Motor neuron (in vitro differentiated cells): ENCODE results near the gene PPP4R3A. TPM values are rescaled to one million over a fixed set of nuclear protein-coding genes. Genes with fewer than 3 reads are reported as not detected.
A peak's percentile ranks its signal among the peaks of the same experiment; 100 is the strongest.

Experiments used
- ATAC-seq, 8 experiments: fragments of 200-7000 bp; cut with Tn5 transposase; replicated peaks in 6 of 8; 2 replicates each; pipeline ENCODE4 v1.8.0; 2021; ENCODE audit warnings: mild to moderate bottlenecking in 8 of 8, moderate library complexity in 8 of 8
- H3K27ac ChIP-seq, 2 donors: fragments of 250-450 bp; sonication (Bioruptor Pico); 2 replicates each; pipeline ENCODE4 v1.9.0; 2021; ENCODE audit warnings: antibody characterized with exemption in 2 of 2, mild to moderate bottlenecking in 2 of 2, moderate library complexity in 1 of 2
- H3K4me1 ChIP-seq, 2 donors: fragments of 250-450 bp; sonication (Bioruptor Pico); replicated peaks in 1 of 2; 2 replicates each; pipeline ENCODE4 v1.6.1; 2021; ENCODE audit warnings: antibody characterized with exemption in 2 of 2, mild to moderate bottlenecking in 2 of 2, moderate library complexity in 1 of 2
- H3K4me3 ChIP-seq, 5 donors: fragments of 250-450 bp; sonication (Bioruptor Pico); 2 replicates each; pipeline ENCODE4 v1.9.0; 2021; ENCODE audit warnings: antibody characterized with exemption in 5 of 5, mild to moderate bottlenecking in 5 of 5, moderate library complexity in 4 of 5
- WGBS, 10 experiments: fragments of 450-650 bp; shearing (Covaris generic); methylation state at CpG; one replicate each; pipeline ENCODE4 v1.0.0; 2022; 5-methylcytosine and 5-hydroxymethylcytosine counted together
- in situ Hi-C, 9 experiments: fragments of 400-800 bp; cut with MboI; loops; one replicate each; pipeline ENCODE4 v1.15.0; 2021; ENCODE audit warnings: low sequenced_read_pairs in 9 of 9, low pct_unique_long_range_greater_than_20kb in 2 of 9; ENCODE audit not compliant: unreplicated experiment in 9 of 9
- total RNA-seq, 8 experiments: library from RNA; unstranded; fragments of 300-600 nt; gene quantifications; 2 replicates each; pipeline versions ENCODE4 v1.2.3 to v1.2.4, GENCODE V29; 2022

The PPP4R3A gene
- total RNA-seq, 8 experiments from 2014 or later: 45.5 to 107 (median 67.4) TPM

GRCh38 chr14:91418387-91419043 lies 91.6 kb downstream of the PPP4R3A start:
- 0 to 33% (median 8%) methylated on average over 3 to 15 of the region's 42 CpGs; no CpG with 5 or more reads in 5 of the 10 experiments for WGBS, 10 experiments
- peaks cover 14 to 15% of the 10 kb centered on the region in 2 donors for H3K4me1 ChIP-seq
- peak; percentile 11 to 60 (median 23) for ATAC-seq
- no peak overlapping the region for H3K27ac ChIP-seq
- peak overlapping the region; percentile 70 to 90 (median 83) for H3K4me3 ChIP-seq
- in situ Hi-C loops: loop anchor here in 2 of 9 experiments (10.0 to 25.0 kb wide), 2 partner anchors 94 to 106 kb away; no protein-coding TSS in a partner anchor

DNA sequence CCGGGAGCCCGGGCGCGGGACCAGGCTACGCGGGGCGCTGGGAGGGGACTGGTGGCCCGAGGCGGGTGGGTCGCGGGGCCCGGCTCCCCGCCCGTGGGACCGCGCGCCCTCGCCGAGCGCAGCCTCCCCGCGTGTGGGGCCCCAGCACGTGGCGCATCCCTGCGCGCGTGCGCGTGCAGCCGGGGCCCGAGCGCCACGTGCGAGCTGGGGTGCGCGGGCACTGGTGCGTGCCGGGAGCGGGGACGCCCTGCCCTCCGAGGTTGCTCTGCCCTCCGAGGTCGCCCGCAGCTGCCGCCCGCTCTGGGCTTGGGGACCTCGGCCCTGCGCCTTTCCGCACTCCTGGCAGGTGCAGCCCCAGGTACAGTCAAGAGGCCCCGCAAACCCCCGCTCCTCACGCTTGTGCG lies 92.1 kb downstream of the PPP4R3A start:
- H3K4me3 ChIP-seq: peak overlapping the region; percentile 70 to 90 (median 83)
- WGBS, 10 experiments: 3% methylated on average over 13 of the region's 53 CpGs; no CpG with 5 or more reads in 9 of the 10 experiments
- peaks cover 14 to 15% of the 10 kb centered on the region in 2 donors for H3K4me1 ChIP-seq
- ATAC-seq: peak in 7 of 8 experiments; percentile 59 to 76 (median 69)
- H3K27ac ChIP-seq: peak overlapping the region in 1 of 2 donors; percentile 58
- in situ Hi-C loops: loop anchor here in 2 of 9 experiments (10.0 to 25.0 kb wide), 2 partner anchors 93 to 106 kb away; no protein-coding TSS in a partner anchor

DNA sequence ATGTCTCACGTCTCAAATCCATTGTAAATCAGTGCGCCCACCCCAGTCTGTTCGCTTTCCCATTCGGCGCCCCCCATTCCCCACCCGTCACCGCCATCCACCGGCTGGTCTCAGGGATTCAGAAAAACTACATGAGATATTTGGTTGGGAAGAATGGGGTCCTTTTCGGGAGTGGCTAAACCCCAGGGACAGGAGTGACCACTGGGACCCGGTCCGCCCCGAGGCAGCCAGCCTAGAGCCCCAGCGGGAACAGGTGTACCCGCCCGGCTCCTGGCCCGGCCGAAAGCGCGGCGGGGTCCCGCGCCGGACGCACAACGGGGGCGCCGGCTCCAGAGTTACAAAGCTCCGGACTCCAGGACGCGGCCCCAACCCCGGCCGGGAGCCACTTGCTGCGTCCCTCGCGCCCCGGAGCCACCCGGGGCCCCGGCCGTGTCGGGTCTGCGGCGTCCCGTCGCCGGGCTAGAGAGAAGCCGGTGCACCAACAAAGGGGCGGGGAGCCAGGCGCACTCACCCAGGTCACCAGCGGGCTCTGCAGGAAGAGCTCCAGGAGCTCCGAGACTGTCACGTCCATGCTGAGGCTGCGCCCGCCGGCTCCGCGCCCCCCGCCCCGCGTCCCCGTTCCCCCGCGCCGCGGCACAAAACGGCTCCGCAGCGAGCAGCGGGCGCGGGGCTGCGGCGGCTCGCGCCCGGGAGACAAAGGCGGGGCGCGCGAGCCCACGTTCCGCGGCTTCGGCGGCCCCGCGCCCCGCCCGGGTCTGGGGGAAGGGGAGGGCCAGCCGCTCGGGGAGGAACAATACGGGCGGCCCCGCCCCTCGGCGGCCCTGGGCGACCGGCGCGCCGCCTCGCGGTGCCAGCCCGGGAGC lies 92.8 kb downstream of the PPP4R3A start, which contains the start of gene CCDC88C:
CCDC88C (minus strand) TSS at position 701 of the 863 bp plus-strand sequence; CDS start at position 571, 130 bp downstream.
- ATAC-seq: peak; percentile 74 to 87 (median 80)
- WGBS, 10 experiments: 2 to 10% methylated on average over 2 to 10 of the region's 103 CpGs; no CpG with 5 or more reads in 8 of the 10 experiments
- Histone ChIP-seq H3K27ac (peak within 1 kb of the TSS in 1 of 2 donors; percentile 58), H3K4me3 (peak within 1 kb of the TSS; percentile 70 to 90 (median 83)), H3K4me1 (peaks cover 14 to 15% of the 10 kb centered on the region in 2 donors)
- in situ Hi-C loops: loop anchor here in 2 of 9 experiments (10.0 to 25.0 kb wide), 2 partner anchors 93 to 105 kb away; no protein-coding TSS in a partner anchor

DNA sequence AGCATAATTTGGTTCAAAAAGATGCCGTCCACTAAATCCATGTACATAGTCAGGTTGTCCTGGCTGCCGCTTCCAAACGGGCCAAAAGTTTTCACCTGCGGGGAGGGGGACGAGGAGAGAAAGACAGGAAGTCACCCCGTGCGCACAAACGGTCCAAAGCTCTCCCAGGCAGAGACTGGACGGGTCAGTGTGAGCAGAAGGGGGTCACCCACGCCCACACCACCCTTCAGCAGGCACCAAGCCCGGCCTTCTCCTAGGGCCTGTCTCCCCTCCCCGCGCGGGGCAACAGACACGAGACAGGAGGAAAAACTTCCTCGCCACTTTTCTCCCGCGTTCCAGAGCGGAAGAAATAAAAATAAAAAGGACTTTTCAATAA lies 93.4 kb downstream of the PPP4R3A start:
- peaks cover 14 to 15% of the 10 kb centered on the region in 2 donors for H3K4me1 ChIP-seq
- WGBS, 10 experiments: 0 to 60% (median 0%) methylated on average over 1 to 8 of the region's 19 CpGs; no CpG with 5 or more reads in 4 of the 10 experiments
- no peak for ATAC-seq
- H3K27ac ChIP-seq: no peak overlapping the region
- in situ Hi-C loops: loop anchor here in 2 of 9 experiments (10.0 to 25.0 kb wide), 2 partner anchors 92 to 104 kb away; no protein-coding TSS in a partner anchor
- peak overlapping the region; percentile 70 to 90 (median 83) for H3K4me3 ChIP-seq

GRCh38 chr14:91415794-91416743 lies 94.0 kb downstream of the PPP4R3A start:
- peak in 1 of 8 experiments; percentile 13 for ATAC-seq
- no peak overlapping the region for H3K27ac ChIP-seq
- WGBS, 10 experiments: 13 to 92% (median 45%) methylated on average over 2 to 16 of the region's 18 CpGs
- peaks cover 15 to 16% of the 10 kb centered on the region in 2 donors for H3K4me1 ChIP-seq
- peak overlapping the region; percentile 70 to 90 (median 83) for H3K4me3 ChIP-seq
- in situ Hi-C loops: loop anchor here in 2 of 9 experiments (10.0 to 25.0 kb wide), 2 partner anchors 91 to 104 kb away; no protein-coding TSS in a partner anchor

GRCh38 chr14:91414475-91414833 lies 95.7 kb downstream of the PPP4R3A start:
- Histone ChIP-seq H3K4me3 (no peak overlapping the region), H3K4me1 (peaks cover 27 to 32% of the 10 kb centered on the region in 2 donors), H3K27ac (no peak overlapping the region)
- in situ Hi-C loops: loop anchor here in 2 of 9 experiments (10.0 to 25.0 kb wide), 2 partner anchors 90 to 102 kb away; no protein-coding TSS in a partner anchor
- ATAC-seq: no peak
- 40 to 100% (median 83%) methylated on average over 1 to 3 of the region's 3 CpGs; no CpG with 5 or more reads in 4 of the 10 experiments for WGBS, 10 experiments

DNA sequence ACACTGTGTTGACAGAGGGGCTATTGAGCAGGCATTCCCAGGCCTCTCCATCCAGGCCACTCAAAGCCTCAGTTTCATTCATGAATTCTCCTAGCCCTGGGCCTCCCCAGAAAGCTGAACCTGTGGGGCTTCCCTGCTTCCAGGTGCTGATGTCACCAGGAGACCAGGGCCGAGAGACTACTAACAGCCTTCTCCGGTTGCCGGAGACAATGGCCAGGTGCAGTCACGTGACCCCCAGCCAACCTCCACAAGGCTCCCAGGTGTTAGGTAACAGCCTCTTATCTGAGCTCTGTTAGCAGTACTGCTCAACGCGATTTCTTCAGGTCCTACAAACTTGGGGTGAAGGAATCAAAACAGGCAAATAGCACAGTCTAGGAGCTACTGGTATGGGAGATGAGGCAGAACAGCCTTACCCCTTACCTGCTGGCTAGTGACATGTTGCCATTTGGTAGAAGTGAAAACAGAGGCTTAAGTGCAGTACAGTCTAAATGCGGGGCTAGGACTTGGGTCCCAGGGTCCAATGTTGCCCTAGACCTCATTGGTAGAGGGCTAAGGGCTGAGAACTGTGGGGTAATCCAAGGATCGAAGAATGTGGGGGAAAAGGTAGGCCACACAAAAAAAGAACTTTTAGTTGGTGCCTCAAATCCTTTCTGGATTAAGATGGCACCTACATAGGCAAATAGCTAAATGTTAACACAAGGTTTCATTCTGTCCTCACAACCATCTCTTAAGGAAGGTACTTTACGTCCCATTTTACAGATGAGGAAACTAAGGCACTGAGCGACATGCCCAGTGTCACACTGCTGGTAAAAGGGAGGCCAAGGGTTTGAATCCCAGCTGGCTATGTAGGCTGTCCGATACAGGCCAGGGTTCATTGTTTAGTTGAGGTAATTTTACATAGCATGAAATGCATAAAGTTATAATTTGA lies 96.3 kb downstream of the PPP4R3A start:
- in situ Hi-C loops: loop anchor here in 2 of 9 experiments (10.0 to 25.0 kb wide), 2 partner anchors 89 to 102 kb away; no protein-coding TSS in a partner anchor
- peaks cover 29 to 33% of the 10 kb centered on the region in 2 donors for H3K4me1 ChIP-seq
- no peak overlapping the region for H3K27ac ChIP-seq
- 59 to 100% (median 96%) methylated on average over 1 to 9 of the region's 11 CpGs; no CpG with 5 or more reads in 3 of the 10 experiments for WGBS, 10 experiments
- H3K4me3 ChIP-seq: no peak overlapping the region
- no peak for ATAC-seq

DNA sequence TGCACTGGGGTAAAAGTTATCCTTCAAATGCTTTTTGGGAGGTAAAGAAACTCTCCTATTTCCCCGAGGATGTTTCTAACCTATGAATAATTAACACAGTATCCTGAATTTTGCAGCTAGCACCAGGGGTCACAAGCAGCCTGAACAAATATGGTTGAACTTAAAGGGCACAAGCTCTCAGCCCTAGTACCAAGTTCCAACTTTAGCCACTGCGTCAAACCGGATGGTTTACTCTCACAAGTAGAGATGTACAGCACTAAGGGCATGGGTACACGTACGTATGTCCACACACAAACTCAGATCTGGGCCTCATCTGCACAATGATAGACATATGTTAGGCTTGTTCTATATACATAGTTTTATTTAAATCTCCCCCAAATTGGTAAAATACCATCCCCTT lies 97.2 kb downstream of the PPP4R3A start:
- in situ Hi-C loops: loop anchor here in 2 of 9 experiments (10.0 to 25.0 kb wide), 2 partner anchors 88 to 101 kb away; no protein-coding TSS in a partner anchor
- no peak overlapping the region for H3K27ac ChIP-seq
- H3K4me1 ChIP-seq: peaks cover 25 to 33% of the 10 kb centered on the region in 2 donors
- WGBS, 10 experiments: 63 to 100% (median 75%) methylated on average over 1 to 4 of the region's 5 CpGs; no CpG with 5 or more reads in 1 of the 10 experiments
- ATAC-seq: no peak
- no peak overlapping the region for H3K4me3 ChIP-seq

DNA sequence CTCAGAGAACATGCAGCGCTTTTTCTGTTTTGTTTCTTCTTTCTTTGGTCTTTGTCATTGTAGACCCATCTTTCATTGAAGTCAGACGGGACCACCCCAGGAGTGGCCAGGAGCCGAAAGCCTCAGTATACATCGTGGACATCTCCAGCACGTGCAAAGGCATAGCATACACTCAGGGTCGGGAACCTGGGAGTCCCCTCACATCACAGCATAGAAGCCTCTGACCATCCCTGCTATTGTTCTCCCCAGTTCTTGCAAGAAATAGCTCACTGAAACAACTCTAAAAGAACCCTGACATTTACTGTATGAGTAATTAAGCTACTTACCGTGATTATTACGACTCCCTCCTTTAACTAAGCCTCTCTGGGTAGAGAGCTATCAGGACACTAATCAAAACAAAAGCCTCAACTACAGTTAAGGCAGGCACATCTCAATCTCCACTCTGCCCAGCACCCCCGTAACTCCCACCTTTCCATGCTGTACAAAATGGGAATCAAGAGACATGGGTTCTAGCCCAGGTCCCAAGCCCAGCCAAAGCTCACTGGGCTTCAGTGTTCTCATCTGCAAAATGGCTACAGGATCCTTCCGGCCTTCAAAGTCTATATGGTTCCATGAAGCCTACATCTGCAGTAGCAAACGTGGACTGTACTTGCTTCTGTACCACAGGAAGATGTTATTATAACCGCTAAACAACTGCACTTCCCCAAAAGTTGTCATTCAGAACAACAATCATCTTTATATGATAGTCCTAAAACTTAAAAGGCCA lies 99.2 kb downstream of the PPP4R3A start:
- ATAC-seq: peak in 6 of 8 experiments; percentile 8 to 43 (median 18)
- Histone ChIP-seq H3K4me1 (peaks cover 25% of the 10 kb centered on the region in 2 donors), H3K27ac (no peak overlapping the region), H3K4me3 (no peak overlapping the region)
- WGBS, 10 experiments: 0 to 100% (median 53%) methylated on average over 1 to 10 of the region's 12 CpGs
- in situ Hi-C loops: loop anchor here in 2 of 9 experiments (10.0 to 25.0 kb wide), 2 partner anchors 86 to 99 kb away; no protein-coding TSS in a partner anchor
